ENCODE measurements around the gene NPTXR.

NPTXR gene

DNA sequence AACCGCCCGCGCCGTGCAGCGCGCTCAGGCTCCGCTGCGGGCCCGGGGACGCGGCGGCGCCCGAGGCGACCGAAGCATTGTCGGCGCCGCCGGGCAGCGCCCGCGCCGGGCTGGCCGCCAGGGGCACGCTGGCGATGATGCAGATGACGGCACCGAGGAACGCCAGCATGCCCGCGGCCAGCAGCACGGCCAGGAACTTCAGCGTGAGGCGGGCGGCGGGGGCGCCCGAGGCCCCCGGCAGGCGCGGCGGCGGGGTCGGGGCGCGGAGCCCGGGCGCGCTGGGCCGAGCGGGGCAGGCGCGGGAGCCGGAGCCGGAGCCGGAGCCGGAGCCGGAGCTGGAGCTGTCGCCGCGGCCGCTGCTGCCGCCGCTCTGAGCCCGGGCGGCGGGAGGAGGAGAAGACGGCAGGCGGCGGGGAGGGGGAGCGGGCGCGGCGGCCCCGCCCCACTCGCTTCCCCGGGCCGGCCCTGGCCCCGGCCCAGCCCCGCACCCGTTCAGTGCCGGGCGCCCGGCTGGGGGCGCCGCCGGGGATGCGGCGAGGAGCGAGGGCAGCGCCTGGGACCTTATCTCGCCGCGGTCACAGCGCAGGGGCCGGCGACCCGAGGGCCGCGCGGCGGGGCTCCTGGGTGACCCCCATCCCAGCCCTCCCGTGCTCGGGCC is at the start of gene NPTXR:
Gene NPTXR (minus strand): TSS at position 372 of the 658 bp plus-strand sequence.
- Histone ChIP-seq H3K9ac (ENCODE audit: low read length) (no peak within 1 kb of the TSS), H3K36me3 (ENCODE audit: control insufficient read depth, insufficient read depth, low read length) (no peaks in the 10 kb centered on the region), H3K27ac (ENCODE audit: low read depth, low read length) (peak within 1 kb of the TSS; percentile 63), H3K27me3 (ENCODE audit: control insufficient read depth, insufficient read depth, low read length) (peaks cover 20% of the 10 kb centered on the region), H3K4me1 (ENCODE audit: control insufficient read depth, insufficient read depth, low read length) (peaks cover 2% of the 10 kb centered on the region), H3K4me3 (ENCODE audit: low read length) (peak within 1 kb of the TSS; percentile 41)

GRCh38 chr22:38891256-38891655 is 47.4 kb upstream of the NPTXR start:
- Histone ChIP-seq H3K9ac (ENCODE audit: low read length) (no peak overlapping the region), H3K4me3 (ENCODE audit: low read length) (no peak overlapping the region), H3K27me3 (ENCODE audit: control insufficient read depth, insufficient read depth, low read length) (no peaks in the 10 kb centered on the region), H3K27ac (ENCODE audit: low read depth, low read length) (no peak overlapping the region), H3K4me1 (ENCODE audit: control insufficient read depth, insufficient read depth, low read length) (no peaks in the 10 kb centered on the region), H3K36me3 (ENCODE audit: control insufficient read depth, insufficient read depth, low read length) (no peaks in the 10 kb centered on the region)

- H3K36me3 ChIP-seq (ENCODE audit: control insufficient read depth, insufficient read depth, low read length) = no peaks in the 10 kb centered on the region
- H3K9ac ChIP-seq (ENCODE audit: low read length) = no peak overlapping the region
- H3K27me3 ChIP-seq (ENCODE audit: control insufficient read depth, insufficient read depth, low read length) = no peaks in the 10 kb centered on the region
- H3K4me3 ChIP-seq (ENCODE audit: low read length) = no peak overlapping the region
- H3K4me1 ChIP-seq (ENCODE audit: control insufficient read depth, insufficient read depth, low read length) = no peaks in the 10 kb centered on the region
- no peak overlapping the region for H3K27ac ChIP-seq (ENCODE audit: low read depth, low read length)
These were observed 46.5 kb upstream of the NPTXR start for GRCh38 chr22:38890377-38890776.

- Histone ChIP-seq H3K27me3 (ENCODE audit: control insufficient read depth, insufficient read depth, low read length) (peaks cover 3% of the 10 kb centered on the region), H3K27ac (ENCODE audit: low read depth, low read length) (no peak overlapping the region), H3K4me1 (ENCODE audit: control insufficient read depth, insufficient read depth, low read length) (peaks cover 16% of the 10 kb centered on the region), H3K36me3 (ENCODE audit: control insufficient read depth, insufficient read depth, low read length) (no peaks in the 10 kb centered on the region), H3K4me3 (ENCODE audit: low read length) (no peak overlapping the region), H3K9ac (ENCODE audit: low read length) (no peak overlapping the region)
These were observed 42.5 kb upstream of the NPTXR start for GRCh38 chr22:38886333-38886732.

DNA sequence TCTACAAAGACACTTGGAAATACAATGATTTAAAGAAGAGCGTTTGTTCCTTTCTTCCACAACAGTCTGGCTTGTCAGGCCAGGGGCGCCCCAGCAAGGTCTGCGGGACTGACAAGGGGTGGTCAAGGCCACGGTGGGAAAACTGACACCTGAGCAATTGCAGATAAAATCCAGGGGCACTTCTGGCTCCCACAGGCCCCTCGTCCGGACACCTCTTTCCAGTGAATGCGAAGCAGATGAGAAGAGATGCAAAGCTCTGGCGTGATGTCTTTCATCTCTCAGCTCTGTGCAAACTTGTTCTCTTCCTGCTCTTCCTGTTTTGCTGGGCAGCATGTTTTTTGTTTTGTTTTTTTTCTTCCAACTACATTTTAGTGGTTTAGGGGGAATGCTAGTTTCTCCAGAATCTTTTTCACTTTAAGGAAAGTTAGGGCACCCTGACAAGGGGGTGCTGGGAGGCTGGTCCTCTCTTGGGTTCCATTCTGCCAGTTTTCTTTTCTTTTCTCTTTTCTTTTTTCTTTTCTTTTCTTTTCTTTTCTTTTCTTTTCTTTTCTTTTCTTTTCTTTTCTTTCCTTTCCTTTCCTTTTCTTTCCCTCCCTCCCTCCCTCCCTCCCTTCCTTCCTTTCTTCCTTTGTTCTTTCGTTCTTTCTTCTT is 39.3 kb upstream of the NPTXR start:
- H3K9ac ChIP-seq (ENCODE audit: low read length) = no peak overlapping the region
- peaks cover 18% of the 10 kb centered on the region for H3K4me1 ChIP-seq (ENCODE audit: control insufficient read depth, insufficient read depth, low read length)
- H3K27me3 ChIP-seq (ENCODE audit: control insufficient read depth, insufficient read depth, low read length) = peaks cover 3% of the 10 kb centered on the region
- H3K4me3 ChIP-seq (ENCODE audit: low read length) = no peak overlapping the region
- H3K27ac ChIP-seq (ENCODE audit: low read depth, low read length) = peak overlapping the region; percentile 96
- no peaks in the 10 kb centered on the region for H3K36me3 ChIP-seq (ENCODE audit: control insufficient read depth, insufficient read depth, low read length)

- no peak overlapping the region for H3K9ac ChIP-seq (ENCODE audit: low read length)
These were observed 38.4 kb upstream of the NPTXR start for GRCh38 chr22:38881997-38882879.

DNA sequence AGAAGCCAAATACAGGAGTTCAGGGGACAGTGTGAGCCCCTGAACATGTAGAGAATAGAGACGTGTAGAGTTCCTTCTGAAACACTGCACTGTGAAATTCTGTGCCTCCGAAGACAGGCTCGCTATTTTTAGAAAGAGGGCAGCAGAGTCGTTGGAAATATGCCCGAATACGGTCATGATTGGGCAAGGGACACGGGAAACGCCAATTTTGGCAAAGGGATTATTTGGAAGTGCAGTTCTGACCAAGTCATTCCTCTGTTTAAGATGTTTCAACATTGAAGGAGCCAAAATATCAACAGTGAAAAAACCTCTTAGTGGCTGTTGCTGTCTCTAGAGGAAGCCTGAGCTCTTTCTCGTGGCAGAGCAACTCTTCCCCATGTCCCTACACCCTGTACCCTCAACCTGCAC is 37.6 kb upstream of the NPTXR start:
- peak overlapping the region; percentile 96 for H3K27ac ChIP-seq (ENCODE audit: low read depth, low read length)

More at GRCh38 chr22:38881997-38882879, 38.4 kb upstream of the NPTXR start:
- peak overlapping the region; percentile 19 for H3K4me3 ChIP-seq (ENCODE audit: low read length)
- H3K36me3 ChIP-seq (ENCODE audit: control insufficient read depth, insufficient read depth, low read length) = no peaks in the 10 kb centered on the region
- peak overlapping the region; percentile 96 for H3K27ac ChIP-seq (ENCODE audit: low read depth, low read length)
- H3K27me3 ChIP-seq (ENCODE audit: control insufficient read depth, insufficient read depth, low read length) = peaks cover 3% of the 10 kb centered on the region
- peaks cover 18% of the 10 kb centered on the region for H3K4me1 ChIP-seq (ENCODE audit: control insufficient read depth, insufficient read depth, low read length)

GRCh38 chr22:38879961-38880360 is 36.1 kb upstream of the NPTXR start:
- Histone ChIP-seq H3K9ac (ENCODE audit: low read length) (no peak overlapping the region), H3K27ac (ENCODE audit: low read depth, low read length) (no peak overlapping the region), H3K4me3 (ENCODE audit: low read length) (no peak overlapping the region), H3K4me1 (ENCODE audit: control insufficient read depth, insufficient read depth, low read length) (peaks cover 18% of the 10 kb centered on the region), H3K27me3 (ENCODE audit: control insufficient read depth, insufficient read depth, low read length) (peaks cover 3% of the 10 kb centered on the region), H3K36me3 (ENCODE audit: control insufficient read depth, insufficient read depth, low read length) (no peaks in the 10 kb centered on the region)

More for the DNA sequence above, 37.6 kb upstream of the NPTXR start:
- no peaks in the 10 kb centered on the region for H3K36me3 ChIP-seq (ENCODE audit: control insufficient read depth, insufficient read depth, low read length)
- peak overlapping the region; percentile 19 for H3K4me3 ChIP-seq (ENCODE audit: low read length)
- peaks cover 3% of the 10 kb centered on the region for H3K27me3 ChIP-seq (ENCODE audit: control insufficient read depth, insufficient read depth, low read length)
- peaks cover 18% of the 10 kb centered on the region for H3K4me1 ChIP-seq (ENCODE audit: control insufficient read depth, insufficient read depth, low read length)
- H3K9ac ChIP-seq (ENCODE audit: low read length) = no peak overlapping the region

DNA sequence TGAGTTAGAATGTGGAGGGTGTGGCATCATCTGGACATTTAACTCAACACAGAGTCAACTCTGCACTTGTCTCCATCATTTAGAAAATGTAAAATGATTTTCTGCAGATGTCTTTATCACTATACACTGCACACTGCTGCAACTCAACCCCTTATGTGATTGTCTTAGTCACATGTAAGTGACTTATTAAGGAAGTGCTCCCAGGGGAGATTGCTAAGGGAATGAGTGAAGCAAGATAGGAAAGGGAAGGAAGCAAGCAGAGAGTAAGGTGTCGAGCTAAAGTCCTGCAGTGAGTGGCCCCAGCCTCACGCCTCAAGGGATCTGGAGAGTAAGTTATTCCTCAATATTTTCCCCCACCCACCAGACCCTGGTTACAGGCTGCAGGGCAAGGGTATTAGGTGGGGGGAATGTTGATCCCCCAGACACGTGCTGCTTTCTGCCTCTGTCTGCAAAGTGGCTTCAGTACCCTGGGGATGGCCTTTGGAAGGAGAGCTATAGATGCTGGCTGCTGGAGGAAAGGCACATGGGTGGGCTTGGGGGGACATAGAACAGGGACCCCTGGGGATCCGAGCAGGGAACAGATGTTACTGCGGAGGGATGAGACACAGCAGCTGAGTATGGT is 35.4 kb upstream of the NPTXR start:
- Histone ChIP-seq H3K27ac (ENCODE audit: low read depth, low read length) (no peak overlapping the region), H3K27me3 (ENCODE audit: control insufficient read depth, insufficient read depth, low read length) (no peaks in the 10 kb centered on the region), H3K4me3 (ENCODE audit: low read length) (no peak overlapping the region), H3K4me1 (ENCODE audit: control insufficient read depth, insufficient read depth, low read length) (peaks cover 18% of the 10 kb centered on the region), H3K36me3 (ENCODE audit: control insufficient read depth, insufficient read depth, low read length) (no peaks in the 10 kb centered on the region), H3K9ac (ENCODE audit: low read length) (no peak overlapping the region)

GRCh38 chr22:38878001-38878400 is 34.2 kb upstream of the NPTXR start:
- Histone ChIP-seq H3K27me3 (ENCODE audit: control insufficient read depth, insufficient read depth, low read length) (no peaks in the 10 kb centered on the region), H3K9ac (ENCODE audit: low read length) (no peak overlapping the region), H3K27ac (ENCODE audit: low read depth, low read length) (no peak overlapping the region), H3K4me3 (ENCODE audit: low read length) (no peak overlapping the region), H3K36me3 (ENCODE audit: control insufficient read depth, insufficient read depth, low read length) (no peaks in the 10 kb centered on the region), H3K4me1 (ENCODE audit: control insufficient read depth, insufficient read depth, low read length) (peaks cover 24% of the 10 kb centered on the region)

DNA sequence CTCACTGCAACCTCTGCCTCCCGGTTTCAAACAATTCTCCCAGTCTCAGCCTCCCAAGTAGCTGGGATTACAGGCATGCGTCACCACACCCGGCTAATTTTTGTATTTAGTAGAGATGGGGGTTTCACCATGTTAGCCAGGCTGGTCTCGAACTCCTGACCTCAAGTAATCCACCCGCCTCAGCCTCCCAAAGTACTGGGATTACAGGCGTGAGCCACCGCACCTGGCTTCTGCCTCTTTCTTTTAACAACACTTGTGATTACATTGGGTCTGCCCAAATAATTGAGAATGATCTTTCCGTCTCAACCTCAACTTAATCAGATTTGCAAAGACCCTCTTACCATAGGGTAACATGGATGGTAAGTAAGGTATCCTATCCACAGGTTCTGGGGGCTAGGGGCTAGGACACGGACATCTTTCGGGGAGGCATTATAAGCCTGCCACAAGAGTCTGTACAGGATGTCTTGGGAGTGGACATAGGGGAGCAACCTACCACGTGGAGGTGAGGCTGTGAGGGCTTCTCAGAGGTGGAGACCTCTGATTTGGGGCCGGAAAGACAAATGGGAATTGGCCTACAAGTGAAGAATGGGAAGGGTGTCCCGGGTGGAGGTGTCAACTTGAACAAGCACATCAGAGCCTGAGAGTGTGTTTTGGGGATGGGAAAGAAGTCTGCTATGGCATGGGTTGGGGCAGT is 30.8 kb upstream of the NPTXR start:
- no peak overlapping the region for H3K9ac ChIP-seq (ENCODE audit: low read length)
- peaks cover 19% of the 10 kb centered on the region for H3K4me1 ChIP-seq (ENCODE audit: control insufficient read depth, insufficient read depth, low read length)
- no peak overlapping the region for H3K27ac ChIP-seq (ENCODE audit: low read depth, low read length)
- H3K27me3 ChIP-seq (ENCODE audit: control insufficient read depth, insufficient read depth, low read length) = no peaks in the 10 kb centered on the region
- no peak overlapping the region for H3K4me3 ChIP-seq (ENCODE audit: low read length)
- no peaks in the 10 kb centered on the region for H3K36me3 ChIP-seq (ENCODE audit: control insufficient read depth, insufficient read depth, low read length)

Measured in rectal smooth muscle tissue (tissue), 1 donor.